Hepatocyte (in vitro differentiated cells): ENCODE data around the gene B3GNT3.

Source experiments
- EZH2 ChIP-seq: fragments of 200-600 bp; sonication (generic); IDR thresholded peaks from 2 replicates; pipeline ENCODE4 v1.6.1; 2016; ENCODE audit warnings: antibody characterized with exemption, mild to moderate bottlenecking, borderline replicate concordance
- TF ChIP-seq, protein P1 (sequence below): fragments of 200-600 bp; sonication (generic); IDR thresholded peaks from 2 replicates; pipeline ENCODE4 v1.5.1; 2016; ENCODE audit warnings: antibody characterized with exemption, mild to moderate bottlenecking; ENCODE audit not compliant: poor library complexity

- TF ChIP-seq, protein P1, sequence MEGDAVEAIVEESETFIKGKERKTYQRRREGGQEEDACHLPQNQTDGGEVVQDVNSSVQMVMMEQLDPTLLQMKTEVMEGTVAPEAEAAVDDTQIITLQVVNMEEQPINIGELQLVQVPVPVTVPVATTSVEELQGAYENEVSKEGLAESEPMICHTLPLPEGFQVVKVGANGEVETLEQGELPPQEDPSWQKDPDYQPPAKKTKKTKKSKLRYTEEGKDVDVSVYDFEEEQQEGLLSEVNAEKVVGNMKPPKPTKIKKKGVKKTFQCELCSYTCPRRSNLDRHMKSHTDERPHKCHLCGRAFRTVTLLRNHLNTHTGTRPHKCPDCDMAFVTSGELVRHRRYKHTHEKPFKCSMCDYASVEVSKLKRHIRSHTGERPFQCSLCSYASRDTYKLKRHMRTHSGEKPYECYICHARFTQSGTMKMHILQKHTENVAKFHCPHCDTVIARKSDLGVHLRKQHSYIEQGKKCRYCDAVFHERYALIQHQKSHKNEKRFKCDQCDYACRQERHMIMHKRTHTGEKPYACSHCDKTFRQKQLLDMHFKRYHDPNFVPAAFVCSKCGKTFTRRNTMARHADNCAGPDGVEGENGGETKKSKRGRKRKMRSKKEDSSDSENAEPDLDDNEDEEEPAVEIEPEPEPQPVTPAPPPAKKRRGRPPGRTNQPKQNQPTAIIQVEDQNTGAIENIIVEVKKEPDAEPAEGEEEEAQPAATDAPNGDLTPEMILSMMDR: no peak
- TF ChIP-seq EZH2: no peak
Measured at GRCh38 chr19:17753976-17754375, 41.0 kb upstream of the B3GNT3 start.
